Mucosa of rectum (tissue), 2 donors: ENCODE data around the gene CBLB.

Experiments used
- H3K27ac ChIP-seq, 2 donors: one replicate each; pipeline ENCODE4 v1.7.0; 2013; ENCODE audit warnings: inconsistent platforms in 2 of 2, low read depth in 2 of 2, low read length in 2 of 2
- H3K27me3 ChIP-seq, 2 donors: one replicate each; pipeline ENCODE4 v1.7.0; 2013; ENCODE audit warnings: low read length in 2 of 2; ENCODE audit not compliant: control insufficient read depth in 2 of 2, insufficient read depth in 2 of 2
- H3K36me3 ChIP-seq, 2 donors: one replicate each; pipeline ENCODE4 v1.7.0; 2013; ENCODE audit warnings: low read length in 2 of 2; ENCODE audit not compliant: control insufficient read depth in 2 of 2, insufficient read depth in 2 of 2
- H3K4me1 ChIP-seq, 2 donors: one replicate each; pipeline ENCODE4 v1.7.0; 2013; ENCODE audit warnings: low read length in 2 of 2, mild to moderate bottlenecking in 1 of 2; ENCODE audit not compliant: control insufficient read depth in 2 of 2, insufficient read depth in 2 of 2
- H3K4me3 ChIP-seq, 2 donors: one replicate each; pipeline ENCODE4 v1.7.0; 2013; ENCODE audit warnings: low read length in 2 of 2
- H3K9ac ChIP-seq, 2 donors: one replicate each; pipeline ENCODE4 v1.7.0; 2013; ENCODE audit warnings: low read length in 2 of 2, low read depth in 1 of 2, mild to moderate bottlenecking in 1 of 2
- H3K9me3 ChIP-seq, 2 donors: one replicate each; pipeline ENCODE4 v1.7.0; 2013; ENCODE audit warnings: low read length in 2 of 2; ENCODE audit not compliant: control insufficient read depth in 2 of 2
- donor health status: healthy.
- donor health status: Normal muscosa, but diverticular disease.

Gene CBLB

GRCh38 chr3:105851176-105851575 is 17.6 kb downstream of the CBLB start:
- H3K4me1 ChIP-seq: no peaks in the 10 kb centered on the region

DNA sequence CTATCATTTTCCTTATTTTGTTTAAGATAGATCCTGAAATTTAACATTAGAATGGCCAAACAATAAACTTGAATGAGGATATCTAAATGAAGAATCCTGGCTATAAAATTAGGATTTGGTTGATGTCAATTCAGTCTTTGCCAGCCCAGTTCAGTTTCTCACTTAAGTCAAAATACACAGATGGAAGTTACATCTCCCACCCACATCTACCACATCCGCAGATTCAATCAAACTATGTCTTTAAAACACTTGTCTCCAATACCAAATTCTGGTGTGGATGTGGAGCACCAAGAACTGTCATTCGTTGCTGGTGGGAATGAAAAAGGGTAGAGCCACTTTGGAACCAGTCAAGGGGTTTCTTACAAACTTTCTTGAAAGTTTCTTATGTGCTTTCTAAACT is 18.2 kb downstream of the CBLB start:
- no peaks in the 10 kb centered on the region for H3K9me3 ChIP-seq
- H3K36me3 ChIP-seq: peaks cover 7 to 16% of the 10 kb centered on the region in 2 donors
- no peak overlapping the region for H3K9ac ChIP-seq
- H3K27ac ChIP-seq: no peak overlapping the region
- no peak overlapping the region for H3K4me3 ChIP-seq
- H3K4me1 ChIP-seq: peaks cover under 1 to 2% of the 10 kb centered on the region in 2 donors
- H3K27me3 ChIP-seq: no peaks in the 10 kb centered on the region

More at GRCh38 chr3:105851176-105851575, 17.6 kb downstream of the CBLB start:
- Histone ChIP-seq H3K9ac (no peak overlapping the region), H3K36me3 (peaks cover 7 to 16% of the 10 kb centered on the region in 2 donors), H3K4me3 (no peak overlapping the region), H3K27me3 (no peaks in the 10 kb centered on the region), H3K9me3 (no peaks in the 10 kb centered on the region), H3K27ac (no peak overlapping the region)

- Histone ChIP-seq H3K4me1 (peaks cover 2 to 3% of the 10 kb centered on the region in 2 donors), H3K4me3 (no peak overlapping the region), H3K27ac (no peak overlapping the region), H3K36me3 (peaks cover 7 to 13% of the 10 kb centered on the region in 2 donors), H3K9me3 (no peaks in the 10 kb centered on the region), H3K9ac (no peak overlapping the region), H3K27me3 (no peaks in the 10 kb centered on the region)
Observed at GRCh38 chr3:105848821-105849220, 20.0 kb downstream of the CBLB start.

DNA sequence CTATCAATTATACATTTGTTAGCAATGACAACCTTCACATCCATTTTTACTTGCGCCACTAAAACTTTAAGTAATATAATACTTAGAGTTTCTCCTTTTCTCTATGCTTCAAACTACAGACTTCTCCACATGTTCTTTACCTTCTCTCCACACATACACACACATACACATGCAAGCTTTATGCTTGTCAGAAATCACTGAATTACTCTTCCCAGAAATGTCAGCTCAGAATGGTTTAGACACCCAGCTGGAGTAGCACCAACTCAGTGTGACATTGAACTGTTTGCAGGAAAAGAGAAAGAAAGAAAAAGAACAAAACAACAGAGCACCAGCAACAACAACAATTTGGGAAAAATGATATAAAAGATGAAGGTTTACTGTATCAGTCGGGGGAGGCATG is 20.9 kb downstream of the CBLB start:
- Histone ChIP-seq H3K9me3 (no peaks in the 10 kb centered on the region), H3K27me3 (no peaks in the 10 kb centered on the region), H3K4me3 (no peak overlapping the region), H3K4me1 (peaks cover 2 to 3% of the 10 kb centered on the region in 2 donors), H3K36me3 (peaks cover 1 to 6% of the 10 kb centered on the region in 2 donors), H3K27ac (no peak overlapping the region), H3K9ac (no peak overlapping the region)

- peaks cover 2 to 3% of the 10 kb centered on the region in 2 donors for H3K4me1 ChIP-seq
- H3K9ac ChIP-seq: no peak overlapping the region
- no peak overlapping the region for H3K27ac ChIP-seq
- no peak overlapping the region for H3K4me3 ChIP-seq
- no peaks in the 10 kb centered on the region for H3K9me3 ChIP-seq
- no peaks in the 10 kb centered on the region for H3K27me3 ChIP-seq
- H3K36me3 ChIP-seq: peaks cover 0 to 7% of the 10 kb centered on the region in 2 donors
Observed at GRCh38 chr3:105847452-105847851, 21.4 kb downstream of the CBLB start.

- H3K36me3 ChIP-seq: peaks cover 0 to 7% of the 10 kb centered on the region in 2 donors
- no peak overlapping the region for H3K4me3 ChIP-seq
- H3K9me3 ChIP-seq: no peaks in the 10 kb centered on the region
- H3K27me3 ChIP-seq: no peaks in the 10 kb centered on the region
- H3K4me1 ChIP-seq: peaks cover 2 to 3% of the 10 kb centered on the region in 2 donors
- no peak overlapping the region for H3K27ac ChIP-seq
- H3K9ac ChIP-seq: no peak overlapping the region
Observed at GRCh38 chr3:105846809-105847208, 22.0 kb downstream of the CBLB start.

DNA sequence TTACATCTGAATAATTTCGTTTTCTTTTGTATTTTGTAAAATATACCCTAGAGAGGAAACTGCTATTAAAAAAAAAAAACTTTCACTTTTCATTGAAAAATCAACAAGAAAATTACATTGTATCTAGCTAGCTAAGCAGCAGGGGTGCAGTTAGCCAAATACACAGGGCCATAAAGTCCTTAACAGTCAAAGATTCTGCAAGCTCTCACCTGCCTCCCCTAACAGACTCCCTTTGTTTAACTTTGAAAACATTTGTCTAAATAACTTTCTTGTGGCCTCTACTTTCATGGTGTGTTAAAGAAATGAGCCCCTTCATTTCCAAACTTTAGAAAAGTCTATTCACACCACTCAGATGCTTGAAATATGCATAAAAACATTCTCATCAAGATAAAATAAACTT is 23.3 kb downstream of the CBLB start:
- Histone ChIP-seq H3K4me3 (no peak overlapping the region), H3K27ac (no peak overlapping the region), H3K4me1 (peaks cover 2 to 3% of the 10 kb centered on the region in 2 donors), H3K36me3 (peaks cover 0 to 3% of the 10 kb centered on the region in 2 donors), H3K9ac (no peak overlapping the region), H3K27me3 (no peaks in the 10 kb centered on the region), H3K9me3 (no peaks in the 10 kb centered on the region)

- no peak overlapping the region for H3K27ac ChIP-seq
- peaks cover 0 to 5% of the 10 kb centered on the region in 2 donors for H3K36me3 ChIP-seq
- H3K4me3 ChIP-seq: no peak overlapping the region
- no peaks in the 10 kb centered on the region for H3K27me3 ChIP-seq
- peaks cover 2 to 3% of the 10 kb centered on the region in 2 donors for H3K4me1 ChIP-seq
- no peaks in the 10 kb centered on the region for H3K9me3 ChIP-seq
- H3K9ac ChIP-seq: no peak overlapping the region
Observed at GRCh38 chr3:105844704-105845103, 24.1 kb downstream of the CBLB start.

DNA sequence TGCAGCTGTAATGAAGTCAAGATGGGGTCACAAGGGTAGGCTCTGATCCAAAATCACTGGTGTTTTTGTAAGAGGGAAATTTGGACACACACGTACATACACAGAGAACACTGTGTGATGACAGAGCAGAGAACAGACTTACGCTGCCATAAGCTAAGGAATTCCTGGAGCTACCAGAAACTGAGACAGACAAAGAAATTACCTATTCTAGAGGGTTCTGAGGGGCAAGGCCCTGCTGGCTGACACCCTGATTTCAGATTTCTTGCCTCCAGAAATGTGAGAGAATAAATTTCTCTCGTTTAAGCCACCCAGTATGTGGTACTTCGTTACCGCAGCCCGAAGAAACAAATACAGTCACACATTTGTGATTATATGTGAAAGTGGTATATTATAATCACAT is 24.8 kb downstream of the CBLB start:
- Histone ChIP-seq H3K9me3 (no peaks in the 10 kb centered on the region), H3K4me1 (peaks cover 2 to 3% of the 10 kb centered on the region in 2 donors), H3K27ac (no peak overlapping the region), H3K36me3 (peaks cover 1 to 5% of the 10 kb centered on the region in 2 donors), H3K4me3 (no peak overlapping the region), H3K9ac (no peak overlapping the region), H3K27me3 (no peaks in the 10 kb centered on the region)

- H3K9ac ChIP-seq: no peak overlapping the region
- no peaks in the 10 kb centered on the region for H3K27me3 ChIP-seq
- H3K9me3 ChIP-seq: no peaks in the 10 kb centered on the region
- H3K4me1 ChIP-seq: peaks cover 2 to 3% of the 10 kb centered on the region in 2 donors
- H3K36me3 ChIP-seq: peaks cover 4 to 5% of the 10 kb centered on the region in 2 donors
- no peak overlapping the region for H3K27ac ChIP-seq
- no peak overlapping the region for H3K4me3 ChIP-seq
Observed at GRCh38 chr3:105842943-105843342, 25.9 kb downstream of the CBLB start.

- H3K9ac ChIP-seq: no peak overlapping the region
- H3K9me3 ChIP-seq: no peaks in the 10 kb centered on the region
- no peak overlapping the region for H3K4me3 ChIP-seq
- no peak overlapping the region for H3K27ac ChIP-seq
- no peaks in the 10 kb centered on the region for H3K27me3 ChIP-seq
- H3K4me1 ChIP-seq: peaks cover 2 to 3% of the 10 kb centered on the region in 2 donors
- peaks cover 4 to 5% of the 10 kb centered on the region in 2 donors for H3K36me3 ChIP-seq
Observed at GRCh38 chr3:105842449-105842848, 26.4 kb downstream of the CBLB start.
